Right lobe of liver (tissue), 4 donors: ENCODE data around the gene GSG1L.

Experiments
- CTCF ChIP-seq, 4 donors: fragments of 200-600 bp in 3 of 4; fragments of 450-650 bp in 1 of 4; IDR thresholded peaks; one replicate each; pipeline versions ENCODE4 v1.5.1 to v1.8.0; 2016 to 2022; ENCODE audit warnings: antibody characterized with exemption in 4 of 4, mild to moderate bottlenecking in 2 of 4
- POLR2A ChIP-seq: fragments of 450-650 bp; IDR thresholded peaks from one replicate; pipeline ENCODE4 v1.6.1; 2017; ENCODE audit warnings: antibody characterized with exemption, mild to moderate bottlenecking
- donor health status: DM: no; HTN: no; CAD: no.
- donor health status: DM: no; HTN: no; CAD: no.
- donor health status: DM: no; HTN: yes; CAD: no.

GRCh38 chr16:27903046-27903655 is 160.4 kb downstream of the GSG1L start:
- no peak for TF ChIP-seq CTCF (IDR thresholded peaks at IDR 0.05)
- no peak for TF ChIP-seq POLR2A
